ENCODE data around the gene DAD1.
"Not testable (repeated sequence)": the region's sequence is repeated elsewhere in the genome, so short reads cannot be mapped to it uniquely, and the experiment has no call there.

Gene DAD1

GRCh38 chr14:22553445-22553844 lies 35.6 kb downstream of the DAD1 start:
- FAIRE-seq = no peak
- no peak for DNase-seq (ENCODE audit: low spot score)

- FAIRE-seq = no peak
- DNase-seq (ENCODE audit: low spot score) = no peak
Measured at GRCh38 chr14:22552827-22553076, 36.3 kb downstream of the DAD1 start.

- DNase-seq (ENCODE audit: low spot score) (no peak), FAIRE-seq (no peak)
Measured at GRCh38 chr14:22552001-22552826, 36.8 kb downstream of the DAD1 start.

GRCh38 chr14:22551605-22551997 lies 37.4 kb downstream of the DAD1 start:
- no peak for FAIRE-seq
- DNase-seq (ENCODE audit: low spot score) = no peak

GRCh38 chr14:22549981-22550673 lies 38.9 kb downstream of the DAD1 start:
- FAIRE-seq (no peak), DNase-seq (ENCODE audit: low spot score) (peak; percentile 27)

GRCh38 chr14:22549324-22549962 lies 39.6 kb downstream of the DAD1 start:
- FAIRE-seq (no peak), DNase-seq (ENCODE audit: low spot score) (no peak)

GRCh38 chr14:22547948-22548750 lies 40.9 kb downstream of the DAD1 start:
- no peak for FAIRE-seq
- no peak for DNase-seq (ENCODE audit: low spot score)

- FAIRE-seq (no peak), DNase-seq (ENCODE audit: low spot score) (no peak)
Measured at GRCh38 chr14:22547313-22547947, 41.6 kb downstream of the DAD1 start.

- FAIRE-seq (no peak), DNase-seq (ENCODE audit: low spot score) (no peak)
Measured at GRCh38 chr14:22546722-22547071, 42.3 kb downstream of the DAD1 start.

- FAIRE-seq (no peak), DNase-seq (ENCODE audit: low spot score) (peak; percentile 27)
Measured at GRCh38 chr14:22545842-22546721, 42.9 kb downstream of the DAD1 start.

- DNase-seq (ENCODE audit: low spot score) (no peak), FAIRE-seq (no peak)
Measured at GRCh38 chr14:22544881-22545420, 44.1 kb downstream of the DAD1 start.

GRCh38 chr14:22544406-22544805 lies 44.6 kb downstream of the DAD1 start:
- FAIRE-seq (no peak), DNase-seq (ENCODE audit: low spot score) (no peak)

GRCh38 chr14:22543570-22544357 lies 45.3 kb downstream of the DAD1 start:
- FAIRE-seq; DNase-seq (ENCODE audit: low spot score): not testable (repeated sequence)

- no peak for FAIRE-seq
- DNase-seq (ENCODE audit: low spot score) = no peak
Measured at GRCh38 chr14:22542360-22542759, 46.7 kb downstream of the DAD1 start.

- FAIRE-seq = no peak
- DNase-seq (ENCODE audit: low spot score) = no peak
Measured at GRCh38 chr14:22541721-22542120, 47.3 kb downstream of the DAD1 start.

- no peak for FAIRE-seq
- no peak for DNase-seq (ENCODE audit: low spot score)
Measured at GRCh38 chr14:22540811-22541360, 48.1 kb downstream of the DAD1 start.

GRCh38 chr14:22540293-22540692 lies 48.7 kb downstream of the DAD1 start:
- DNase-seq (ENCODE audit: low spot score) (no peak), FAIRE-seq (no peak)

- no peak for FAIRE-seq
- DNase-seq (ENCODE audit: low spot score) = no peak
Measured at GRCh38 chr14:22539831-22540230, 49.2 kb downstream of the DAD1 start.

GRCh38 chr14:22538671-22539228 lies 50.3 kb downstream of the DAD1 start:
- FAIRE-seq (no peak), DNase-seq (ENCODE audit: low spot score) (no peak)

Measured in urothelium cell line (cell line).